ENCODE data around the gene FAM20C. TPM values are rescaled to one million over a fixed set of nuclear protein-coding genes. Genes with fewer than 3 reads are reported as not detected.

FAM20C gene
- total RNA-seq, 1 donor from 2014 or later: 22.2 TPM

DNA sequence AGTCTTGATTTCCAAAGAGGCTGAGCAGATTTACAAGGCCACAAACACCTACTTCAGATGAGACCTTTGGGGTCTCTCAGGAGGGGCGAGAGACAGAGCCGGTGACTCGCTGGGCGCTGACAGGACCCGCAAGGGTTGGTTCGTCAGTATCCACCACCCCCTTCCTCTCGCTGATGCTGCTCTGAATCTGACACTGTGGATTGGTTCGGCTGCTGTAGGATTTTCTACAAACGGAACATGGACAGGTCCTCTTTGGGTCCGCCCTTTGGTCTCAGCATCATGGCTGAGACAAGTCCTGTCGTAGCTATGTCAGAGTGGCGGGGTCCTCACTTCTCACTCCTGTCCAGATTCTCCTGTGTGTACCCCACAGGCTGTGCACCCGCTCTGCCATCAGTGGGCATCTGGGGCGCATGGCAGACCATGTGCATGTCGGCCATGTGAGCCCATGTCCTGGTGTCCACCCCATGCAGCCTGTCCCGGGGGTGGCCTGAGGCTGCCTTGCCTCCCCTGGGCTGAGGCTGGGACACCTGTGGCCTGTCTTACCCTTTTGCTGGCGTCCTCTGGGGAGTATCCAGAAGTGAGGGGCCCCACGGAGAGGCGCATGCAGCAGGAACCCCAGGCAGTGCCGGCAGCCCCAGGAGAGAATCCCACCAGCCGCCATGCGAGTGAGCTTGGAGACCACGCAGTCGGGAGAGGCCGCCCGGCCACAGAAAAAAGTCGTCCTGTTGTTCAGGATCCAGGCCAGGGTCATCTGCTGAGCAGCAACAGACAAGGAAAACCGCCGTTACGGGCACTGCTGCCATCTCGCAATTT, 21.6 kb upstream of the FAM20C start:
- Histone ChIP-seq H3K27ac (replicated peaks) (no peak overlapping the region), H3K9me3 (replicated peaks) (no peaks in the 10 kb centered on the region), H3K36me3 (no peaks in the 10 kb centered on the region), H3K4me1 (peaks cover 18% of the 10 kb centered on the region), H3K4me3 (no peak overlapping the region), H3K27me3 (ENCODE audit: low read depth) (peaks cover 49% of the 10 kb centered on the region)
- DNase-seq: no peak
- intact Hi-C loops (cut with micrococcal nuclease): no loop called here
- TF ChIP-seq, protein P1, sequence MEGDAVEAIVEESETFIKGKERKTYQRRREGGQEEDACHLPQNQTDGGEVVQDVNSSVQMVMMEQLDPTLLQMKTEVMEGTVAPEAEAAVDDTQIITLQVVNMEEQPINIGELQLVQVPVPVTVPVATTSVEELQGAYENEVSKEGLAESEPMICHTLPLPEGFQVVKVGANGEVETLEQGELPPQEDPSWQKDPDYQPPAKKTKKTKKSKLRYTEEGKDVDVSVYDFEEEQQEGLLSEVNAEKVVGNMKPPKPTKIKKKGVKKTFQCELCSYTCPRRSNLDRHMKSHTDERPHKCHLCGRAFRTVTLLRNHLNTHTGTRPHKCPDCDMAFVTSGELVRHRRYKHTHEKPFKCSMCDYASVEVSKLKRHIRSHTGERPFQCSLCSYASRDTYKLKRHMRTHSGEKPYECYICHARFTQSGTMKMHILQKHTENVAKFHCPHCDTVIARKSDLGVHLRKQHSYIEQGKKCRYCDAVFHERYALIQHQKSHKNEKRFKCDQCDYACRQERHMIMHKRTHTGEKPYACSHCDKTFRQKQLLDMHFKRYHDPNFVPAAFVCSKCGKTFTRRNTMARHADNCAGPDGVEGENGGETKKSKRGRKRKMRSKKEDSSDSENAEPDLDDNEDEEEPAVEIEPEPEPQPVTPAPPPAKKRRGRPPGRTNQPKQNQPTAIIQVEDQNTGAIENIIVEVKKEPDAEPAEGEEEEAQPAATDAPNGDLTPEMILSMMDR (IDR thresholded peaks at IDR 0.05; ENCODE audit: borderline replicate concordance): no peak

DNA sequence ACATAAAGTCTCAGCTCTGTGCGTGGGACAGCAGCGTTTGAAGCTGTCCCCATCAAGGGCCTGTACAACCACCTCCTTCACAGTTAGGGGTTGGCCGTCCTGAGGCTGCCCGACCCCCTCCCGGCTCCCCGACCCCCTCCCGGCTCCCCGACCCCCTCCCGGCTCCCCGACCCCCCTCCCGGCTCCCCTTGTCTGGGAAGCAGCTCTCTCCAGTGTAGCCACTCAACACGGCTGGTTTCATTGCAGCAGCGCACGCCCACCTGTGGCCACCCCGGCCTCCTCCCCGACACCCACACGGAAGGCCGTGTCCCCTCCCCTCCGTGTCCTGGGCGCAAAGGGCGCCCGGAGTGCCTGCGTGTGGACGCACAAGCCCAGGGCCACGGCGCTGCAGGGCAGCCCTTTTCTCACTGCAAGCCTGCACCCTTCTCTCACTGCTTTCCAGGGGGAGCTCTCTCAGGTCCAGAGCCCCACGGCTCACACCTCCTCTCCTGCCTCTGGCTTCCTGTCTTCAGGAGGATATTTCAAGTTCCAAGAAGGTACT, 20.9 kb upstream of the FAM20C start:
- Histone ChIP-seq H3K4me1 (peaks cover 15% of the 10 kb centered on the region), H3K27ac (replicated peaks) (no peak overlapping the region), H3K9me3 (replicated peaks) (no peaks in the 10 kb centered on the region), H3K4me3 (no peak overlapping the region), H3K27me3 (ENCODE audit: low read depth) (peaks cover 49% of the 10 kb centered on the region), H3K36me3 (no peaks in the 10 kb centered on the region)
- intact Hi-C loops (cut with micrococcal nuclease): no loop called here
- DNase-seq: peak; percentile 9
- TF ChIP-seq, protein P1 (IDR thresholded peaks at IDR 0.05; ENCODE audit: borderline replicate concordance): no peak

DNA sequence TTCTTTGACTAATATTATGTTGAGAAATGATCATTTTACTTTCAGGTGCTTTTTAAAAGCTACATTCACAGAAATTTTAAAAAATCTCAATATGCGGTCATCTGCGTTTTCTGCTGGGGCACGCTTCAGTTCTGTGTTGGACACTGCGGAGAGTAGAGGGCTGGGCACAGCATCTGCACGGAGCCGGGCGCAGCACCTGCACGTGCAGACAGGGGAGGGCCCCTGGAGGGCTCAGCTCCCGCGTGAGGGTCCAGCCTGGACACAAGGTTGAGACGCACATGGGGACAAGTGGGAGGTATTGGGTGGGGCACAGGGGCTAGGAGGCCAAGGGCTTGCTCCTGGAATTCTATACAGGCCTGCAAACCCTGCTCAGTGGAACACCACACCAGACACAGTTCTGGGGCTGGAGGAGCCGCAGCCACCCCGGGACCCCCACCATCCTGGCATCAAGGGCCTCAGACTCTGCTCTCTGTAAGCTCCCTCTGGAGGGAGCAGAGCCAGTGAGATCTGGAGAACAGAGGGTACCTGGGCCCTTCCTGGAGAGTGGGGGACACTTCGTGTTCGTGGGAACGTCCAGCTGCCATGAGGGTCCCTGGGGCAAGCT, 20.4 kb upstream of the FAM20C start:
- Histone ChIP-seq H3K4me3 (no peak overlapping the region), H3K9me3 (replicated peaks) (no peaks in the 10 kb centered on the region), H3K36me3 (no peaks in the 10 kb centered on the region), H3K27ac (replicated peaks) (no peak overlapping the region), H3K4me1 (peaks cover 11% of the 10 kb centered on the region), H3K27me3 (ENCODE audit: low read depth) (peaks cover 43% of the 10 kb centered on the region)
- intact Hi-C loops (cut with micrococcal nuclease): no loop called here
- peak; percentile 6 for DNase-seq
- TF ChIP-seq, protein P1 (IDR thresholded peaks at IDR 0.05; ENCODE audit: borderline replicate concordance): no peak

DNA sequence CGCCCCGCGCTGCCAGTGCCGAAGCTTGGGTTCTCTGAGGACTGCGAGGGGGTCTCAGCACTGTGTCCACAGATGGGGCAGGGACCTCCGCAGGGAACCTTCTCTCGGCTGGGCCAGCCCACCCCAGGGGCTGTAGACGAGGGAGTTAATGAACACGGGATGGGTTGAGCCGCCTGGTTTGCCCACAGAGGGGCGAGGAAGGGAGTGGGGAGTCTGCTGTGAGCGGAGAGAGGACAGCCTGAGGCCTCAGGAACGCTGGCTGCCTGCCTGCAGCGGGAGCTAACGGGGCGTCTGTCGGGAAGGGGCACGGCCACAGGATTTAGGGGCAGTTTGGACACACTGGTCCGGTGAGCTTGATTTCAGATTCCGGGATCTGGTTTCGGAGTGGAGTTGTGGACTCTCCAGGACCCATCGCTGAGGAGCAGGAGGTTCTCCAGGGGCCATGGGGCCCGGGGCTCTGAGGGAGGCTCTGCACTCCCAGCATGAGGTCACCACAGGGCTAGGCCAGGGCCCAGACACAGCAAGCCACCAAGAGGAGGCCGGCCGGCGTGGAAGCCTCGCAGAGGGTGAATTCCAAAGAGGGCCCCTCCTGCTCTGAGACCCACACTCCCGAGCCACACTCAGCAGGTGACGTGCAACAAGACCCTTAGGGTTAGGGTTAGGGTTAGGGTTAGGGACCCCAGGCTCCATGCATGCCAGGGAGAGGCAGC, 19.0 kb upstream of the FAM20C start:
- H3K36me3 ChIP-seq: no peaks in the 10 kb centered on the region
- H3K27me3 ChIP-seq (ENCODE audit: low read depth): peaks cover 32% of the 10 kb centered on the region
- no peak for DNase-seq
- H3K4me3 ChIP-seq: no peak overlapping the region
- intact Hi-C loops (cut with micrococcal nuclease): no loop called here
- no peaks in the 10 kb centered on the region for H3K9me3 ChIP-seq (replicated peaks)
- TF ChIP-seq, protein P1 (IDR thresholded peaks at IDR 0.05; ENCODE audit: borderline replicate concordance): no peak
- H3K4me1 ChIP-seq: peaks cover 11% of the 10 kb centered on the region
- H3K27ac ChIP-seq (replicated peaks): no peak overlapping the region

DNA sequence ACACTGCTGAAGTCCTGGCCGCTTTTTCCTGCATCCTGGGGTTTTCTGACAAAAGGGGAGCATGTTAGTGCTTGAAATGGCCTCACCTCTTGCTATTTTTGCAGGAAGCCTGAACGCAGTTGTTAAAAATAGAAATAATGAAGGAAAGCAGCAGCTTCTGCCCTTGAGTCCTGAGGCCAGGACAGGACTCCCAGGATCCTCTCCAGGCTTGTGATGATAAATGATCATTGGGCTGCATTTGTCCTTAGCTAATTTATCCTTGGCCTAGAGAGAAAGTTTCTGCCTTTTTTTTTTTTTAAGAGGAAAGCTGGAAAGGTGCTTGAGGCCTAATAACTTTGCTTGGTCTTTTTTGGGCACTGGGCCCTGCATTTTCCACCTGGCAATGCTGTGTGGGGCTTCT, 17.7 kb upstream of the FAM20C start:
- TF ChIP-seq, protein P1 (IDR thresholded peaks at IDR 0.05; ENCODE audit: borderline replicate concordance): no peak
- Histone ChIP-seq H3K27me3 (ENCODE audit: low read depth) (peaks cover 20% of the 10 kb centered on the region), H3K9me3 (replicated peaks) (no peaks in the 10 kb centered on the region), H3K27ac (replicated peaks) (peak overlapping the region; percentile 56), H3K4me3 (no peak overlapping the region), H3K36me3 (no peaks in the 10 kb centered on the region), H3K4me1 (peaks cover 13% of the 10 kb centered on the region)
- no peak for DNase-seq
- intact Hi-C loops (cut with micrococcal nuclease): no loop called here

Measured in left ventricle myocardium inferior (tissue), 1 donor.